ENCODE data around the gene YJEFN3.

The YJEFN3 gene

GRCh38 chr19:19558055-19558454 lies 29.3 kb downstream of the YJEFN3 start:
- DNase-seq = no peak

GRCh38 chr19:19558636-19559035 lies 29.9 kb downstream of the YJEFN3 start:
- no peak for DNase-seq

GRCh38 chr19:19559931-19560330 lies 31.2 kb downstream of the YJEFN3 start:
- DNase-seq = no peak

DNA sequence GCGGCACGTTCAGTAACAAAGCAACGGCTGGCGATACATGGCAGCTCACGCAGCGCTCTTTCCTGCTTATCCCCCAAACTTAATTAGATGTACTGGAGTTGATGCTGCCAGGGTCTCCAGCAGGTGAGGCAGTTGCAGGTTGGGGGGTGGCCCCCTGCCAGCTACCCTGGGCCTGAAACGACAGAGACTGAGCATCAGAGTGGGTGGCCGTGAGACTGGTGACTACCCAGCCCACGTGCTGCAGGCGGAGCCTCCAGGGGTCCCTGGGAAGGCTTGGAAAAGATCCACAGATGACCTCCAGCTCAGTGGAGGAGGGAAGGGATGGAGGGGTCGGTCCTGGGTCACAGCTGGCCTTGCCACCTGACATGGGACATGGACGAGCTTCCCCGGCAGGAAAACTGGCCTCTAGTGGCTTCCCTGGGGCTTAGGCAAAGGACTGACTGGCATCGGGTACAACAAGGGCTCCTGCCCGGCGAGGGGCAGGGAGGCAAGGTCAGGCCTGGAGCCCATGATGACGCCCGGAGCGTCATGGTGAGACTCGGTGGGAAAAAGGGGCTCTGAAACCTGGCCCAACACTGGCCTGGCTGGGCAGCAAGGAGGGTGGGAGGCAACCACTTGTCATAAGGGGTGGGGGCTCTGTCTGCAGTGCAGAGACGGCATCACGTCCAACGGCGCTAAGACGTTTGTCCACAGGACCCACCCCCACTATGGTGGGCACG lies 33.4 kb downstream of the YJEFN3 start:
- DNase-seq = no peak

DNA sequence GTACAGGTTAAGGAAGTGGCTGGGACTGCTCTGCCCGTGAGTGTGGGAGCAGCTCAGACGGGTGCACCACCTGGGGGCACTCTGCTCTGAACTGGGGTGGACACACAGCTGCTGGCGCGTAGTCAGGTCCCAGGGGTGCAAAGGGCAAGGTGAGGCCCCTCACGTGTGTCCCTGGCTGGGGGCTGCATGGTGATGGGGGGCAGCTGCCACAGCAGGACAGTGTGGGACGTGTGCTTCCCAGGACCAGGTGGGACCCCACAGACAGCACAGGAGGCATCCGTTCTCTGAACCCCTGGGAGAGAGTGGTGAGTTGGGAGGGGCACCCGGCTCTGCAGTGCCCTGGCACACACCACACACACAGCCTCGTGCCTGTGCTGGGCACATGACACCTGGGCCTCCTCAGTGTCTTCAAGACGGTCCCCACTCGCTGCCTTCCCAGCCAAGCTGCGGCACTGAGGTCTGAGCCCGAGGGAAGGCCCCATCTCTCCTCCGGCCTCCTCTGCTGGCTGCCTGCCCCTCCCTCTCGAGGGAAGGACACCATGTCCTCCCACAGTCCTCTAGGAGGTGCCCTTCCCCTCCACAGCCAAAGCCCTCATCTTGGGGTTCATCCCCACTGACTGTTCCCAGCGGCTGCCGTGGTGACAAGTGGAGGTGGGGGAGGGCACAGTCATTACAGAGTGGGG lies 34.1 kb downstream of the YJEFN3 start:
- DNase-seq = no peak

DNA sequence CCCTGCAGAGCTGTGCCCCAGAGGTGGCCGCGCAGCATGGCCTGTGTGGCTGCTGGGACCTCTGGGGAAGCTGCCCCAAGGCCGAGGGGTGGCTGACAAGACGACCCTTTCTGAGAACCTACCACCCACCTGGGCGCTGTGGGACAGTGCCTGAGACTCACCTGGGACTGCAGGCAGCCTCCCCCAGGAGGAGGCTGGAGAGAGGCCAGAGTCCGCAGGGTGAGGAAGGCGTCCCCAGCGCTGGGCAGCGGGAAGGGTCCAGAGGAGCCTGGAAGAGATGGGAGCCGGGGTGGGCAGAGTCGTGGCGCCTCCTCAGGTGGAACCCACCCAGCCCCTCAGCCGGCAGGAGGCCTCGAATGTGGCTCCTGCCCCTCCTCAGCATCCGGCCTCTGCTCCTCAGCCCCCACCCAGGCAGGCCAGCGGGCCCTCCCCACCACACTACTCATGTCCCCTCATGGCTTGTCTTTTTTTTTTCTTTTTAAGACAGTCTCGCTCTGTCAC lies 34.7 kb downstream of the YJEFN3 start:
- no peak for DNase-seq

DNA sequence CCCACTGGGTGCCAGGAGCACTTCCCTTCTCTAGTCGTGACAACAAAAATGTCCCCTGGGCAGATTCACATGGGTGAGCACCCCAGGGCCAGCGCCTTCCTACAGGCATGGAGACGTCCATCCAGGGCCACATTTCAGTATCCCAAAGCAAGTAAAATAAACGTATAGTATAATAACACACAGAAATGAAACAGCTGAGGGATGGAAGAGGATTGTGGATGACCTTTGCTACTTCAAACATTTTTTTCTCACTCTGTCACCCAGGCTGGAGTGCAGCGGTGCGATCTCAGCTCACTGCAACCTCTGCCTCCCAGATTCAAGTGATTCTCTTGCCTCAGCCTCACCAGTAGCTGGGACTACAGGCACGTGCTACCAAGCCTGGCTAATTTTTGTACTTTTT lies 37.6 kb downstream of the YJEFN3 start:
- DNase-seq = no peak

- DNase-seq = no peak
These were observed 38.7 kb downstream of the YJEFN3 start for GRCh38 chr19:19567391-19567790.

- no peak for DNase-seq
These were observed 40.4 kb downstream of the YJEFN3 start for GRCh38 chr19:19568802-19569756.

- DNase-seq = no peak
These were observed 41.9 kb downstream of the YJEFN3 start for GRCh38 chr19:19570571-19570970.

- DNase-seq = no peak
These were observed 42.5 kb downstream of the YJEFN3 start for GRCh38 chr19:19571071-19571786.

- no peak for DNase-seq
These were observed 46.7 kb downstream of the YJEFN3 start for GRCh38 chr19:19575411-19575810.

DNA sequence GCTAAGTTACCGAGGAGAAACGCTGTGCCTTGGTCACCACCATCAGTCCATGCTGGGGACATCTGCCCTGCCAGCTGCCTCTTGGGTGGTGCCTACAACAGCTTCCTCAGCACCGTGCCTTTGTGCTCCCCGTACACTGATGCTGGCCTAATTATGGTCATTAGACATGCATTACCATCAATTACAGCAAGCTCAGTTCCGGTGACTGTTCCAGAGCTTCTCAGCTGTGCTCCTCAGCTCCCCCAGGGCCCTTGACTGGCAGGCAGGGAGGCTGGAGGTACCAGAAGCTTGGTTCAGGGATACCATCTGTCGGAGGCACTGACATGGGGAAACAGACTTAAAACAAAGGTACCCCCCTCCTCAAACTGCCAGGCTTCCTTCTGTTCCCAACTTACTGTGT lies 49.5 kb downstream of the YJEFN3 start:
- no peak for DNase-seq

DNA sequence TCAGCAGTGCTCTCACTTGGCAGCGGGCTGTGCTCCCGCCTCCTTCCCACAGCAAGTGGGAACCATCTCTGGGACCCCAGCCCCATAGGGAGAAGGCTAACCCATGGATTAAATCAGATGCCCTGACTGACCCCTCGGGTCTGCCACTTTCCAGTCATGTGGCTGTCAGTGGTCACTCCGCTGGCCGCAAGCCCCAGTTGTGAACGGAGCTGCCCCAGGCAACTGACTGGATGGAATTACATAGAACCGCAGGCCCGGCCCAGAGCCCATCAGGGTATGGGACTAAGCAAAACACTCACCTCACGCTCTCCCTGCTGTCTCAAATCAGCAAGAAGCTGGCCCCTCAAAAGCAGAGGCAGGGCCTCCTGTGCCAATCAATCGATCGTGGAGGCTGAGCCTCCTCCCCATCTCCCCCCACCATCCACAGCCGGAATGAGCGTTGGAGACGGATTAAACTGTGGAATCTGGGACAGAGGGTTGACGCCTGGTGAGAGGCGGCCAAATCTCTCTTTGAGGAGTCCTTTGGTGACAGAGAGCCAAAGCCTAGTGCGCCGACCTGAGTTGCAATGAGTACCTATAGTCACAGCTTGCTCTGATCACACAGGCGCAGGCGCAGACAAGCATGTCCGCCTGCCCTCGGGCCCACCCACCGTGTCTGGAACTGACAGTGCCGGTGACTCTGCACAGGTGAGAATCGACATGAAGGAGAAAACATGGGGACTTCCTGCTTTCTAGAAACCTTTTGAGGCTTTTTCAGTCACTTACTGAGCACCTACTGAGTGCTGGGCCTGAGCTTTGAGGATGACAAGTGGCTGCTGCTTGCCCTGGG lies 51.0 kb downstream of the YJEFN3 start:
- no peak for DNase-seq

GRCh38 chr19:19580418-19580817 lies 51.7 kb downstream of the YJEFN3 start:
- DNase-seq = no peak

DNA sequence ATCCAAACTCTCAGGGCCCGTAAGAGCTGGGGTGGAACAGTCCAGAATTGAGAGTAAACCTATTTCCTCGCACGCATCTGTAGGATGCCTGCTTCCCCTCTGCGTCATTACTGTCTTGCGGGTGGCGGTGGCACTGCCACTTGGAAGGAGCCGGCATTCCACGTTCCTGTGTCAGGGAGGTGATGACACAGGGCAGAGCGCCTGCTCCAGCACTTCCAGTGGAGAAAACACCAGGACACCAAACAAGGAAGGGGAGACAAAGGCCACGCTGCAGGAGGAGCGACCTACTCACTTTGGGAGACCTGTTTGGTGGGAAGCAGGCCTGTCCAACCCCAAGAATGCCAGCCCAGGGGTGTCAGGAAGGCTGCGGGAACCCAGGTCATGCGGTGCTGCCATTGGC lies 52.7 kb downstream of the YJEFN3 start:
- no peak for DNase-seq

DNA sequence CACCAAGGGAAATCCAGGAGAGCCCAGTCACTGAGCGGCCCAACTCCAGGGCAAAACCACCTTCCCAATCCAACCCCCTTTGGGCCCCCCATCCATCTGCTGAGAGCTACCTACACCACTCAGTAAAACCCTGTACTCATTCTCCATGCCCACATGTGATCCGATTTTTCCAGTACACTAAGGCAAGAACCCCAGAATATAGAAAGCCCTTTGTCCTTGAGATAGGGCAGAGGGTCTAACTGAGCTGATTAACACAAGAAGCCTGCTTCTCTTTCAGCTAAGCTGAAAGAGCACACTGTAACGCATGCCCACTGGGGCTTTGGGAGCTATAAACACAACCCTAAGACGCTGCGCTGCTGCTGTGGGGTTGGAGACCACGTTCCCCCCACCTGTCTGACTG lies 53.8 kb downstream of the YJEFN3 start:
- no peak for DNase-seq

DNA sequence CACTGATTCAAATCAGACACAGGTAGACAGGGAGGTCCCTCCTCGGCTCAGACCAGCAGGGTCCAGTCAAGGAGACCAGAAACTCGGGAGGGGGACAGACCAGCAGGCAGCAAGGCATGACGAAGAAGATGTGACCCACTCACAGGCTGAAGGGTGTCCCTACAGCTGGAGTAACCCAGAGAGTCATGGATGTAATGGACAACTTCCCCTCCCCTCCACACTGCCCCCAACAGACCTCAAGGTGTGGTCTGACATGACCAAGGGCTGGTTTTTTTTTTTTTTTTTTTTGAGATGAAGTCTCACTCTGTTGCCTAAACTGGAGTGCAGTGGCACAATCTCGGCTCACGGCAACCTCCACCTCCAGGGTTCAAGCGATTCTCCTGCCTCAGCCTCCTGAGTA lies 55.6 kb downstream of the YJEFN3 start:
- no peak for DNase-seq
